ENCODE results near the gene TUBD1.
"Not testable (repeated sequence)": the region's sequence is repeated elsewhere in the genome, so short reads cannot be mapped to it uniquely, and the experiment has no call there.

Gene TUBD1

GRCh38 chr17:59874376-59874775, 18.4 kb downstream of the TUBD1 start:
- no peak for DNase-seq

DNA sequence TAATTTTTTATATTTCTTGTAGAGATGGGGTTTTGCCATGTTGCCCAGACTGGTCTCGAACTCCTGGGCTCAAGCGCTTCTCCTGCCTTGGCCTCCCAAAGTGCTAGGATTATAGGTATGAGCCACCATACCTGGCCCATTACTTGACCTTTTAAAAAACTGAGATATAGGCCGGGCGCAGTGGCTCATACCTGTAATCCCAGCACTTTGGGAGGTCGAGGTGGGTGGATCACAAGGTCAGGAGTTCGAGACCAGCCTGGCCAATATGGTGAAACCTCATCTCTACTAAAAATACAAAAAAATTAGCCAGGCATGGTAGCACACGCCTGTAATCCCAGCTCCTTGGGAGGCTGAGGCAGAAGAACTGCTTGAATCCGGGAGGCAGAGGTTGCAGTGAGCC, 19.3 kb downstream of the TUBD1 start:
- not testable (repeated sequence) for DNase-seq

DNA sequence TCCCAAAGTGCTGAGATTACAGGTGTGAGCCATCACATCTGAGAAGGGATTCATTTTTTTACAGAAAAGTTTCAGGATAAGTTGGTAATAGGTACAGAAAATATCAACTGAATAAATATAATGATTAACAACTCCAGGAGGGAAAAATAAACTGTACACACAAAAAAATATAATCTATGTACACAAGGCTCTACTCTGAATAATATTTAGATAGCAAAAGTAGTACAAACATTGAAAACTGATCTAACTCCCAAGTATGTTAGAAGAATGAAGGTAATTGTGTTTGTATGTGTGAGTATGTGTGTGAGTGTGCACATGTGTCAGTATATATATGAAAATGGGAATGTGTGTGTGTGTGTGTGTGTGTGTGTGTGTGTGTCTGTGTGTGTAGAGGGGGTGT, 20.4 kb downstream of the TUBD1 start:
- DNase-seq, result no peak

GRCh38 chr17:59870482-59870881, 22.3 kb downstream of the TUBD1 start:
- no peak for DNase-seq

- no peak for DNase-seq
Measured at GRCh38 chr17:59869941-59870218, 22.9 kb downstream of the TUBD1 start.

GRCh38 chr17:59863616-59864015, 29.1 kb downstream of the TUBD1 start:
- no peak for DNase-seq

GRCh38 chr17:59859444-59860025, 33.2 kb downstream of the TUBD1 start:
- peak; percentile 75 for DNase-seq

- DNase-seq, result peak; percentile 32
Measured at GRCh38 chr17:59858932-59859331, 33.8 kb downstream of the TUBD1 start.

DNA sequence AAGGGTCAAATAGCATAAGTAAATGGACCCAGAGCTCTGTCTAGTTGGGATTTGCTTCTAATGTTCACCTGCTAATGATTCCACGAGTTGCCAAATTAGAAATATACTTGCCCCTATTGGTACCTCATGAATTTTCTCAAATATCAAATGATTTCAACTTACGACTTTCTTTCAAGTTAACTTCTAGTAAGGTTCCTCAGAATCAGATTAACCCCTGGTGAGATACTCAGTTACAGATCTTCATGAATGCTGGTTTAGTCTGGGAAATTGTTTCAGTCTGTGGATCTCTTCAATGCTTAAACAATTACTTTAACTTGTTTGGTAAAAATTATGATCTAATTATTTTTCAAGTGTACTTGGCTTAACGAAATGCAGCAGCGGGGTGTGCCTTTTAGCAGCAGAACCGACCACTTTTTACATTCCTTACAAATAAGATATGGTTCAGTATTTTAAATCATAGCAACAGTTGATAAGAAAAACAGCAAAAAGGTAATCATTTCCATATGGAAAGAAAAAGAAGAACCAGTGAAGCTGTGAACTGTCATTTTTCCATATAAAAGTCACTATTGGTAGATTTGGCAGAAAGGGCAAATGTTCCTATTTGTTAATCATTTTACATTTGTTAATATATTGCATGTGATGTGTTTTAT, 34.5 kb downstream of the TUBD1 start:
- DNase-seq, result peak; percentile 62

DNA sequence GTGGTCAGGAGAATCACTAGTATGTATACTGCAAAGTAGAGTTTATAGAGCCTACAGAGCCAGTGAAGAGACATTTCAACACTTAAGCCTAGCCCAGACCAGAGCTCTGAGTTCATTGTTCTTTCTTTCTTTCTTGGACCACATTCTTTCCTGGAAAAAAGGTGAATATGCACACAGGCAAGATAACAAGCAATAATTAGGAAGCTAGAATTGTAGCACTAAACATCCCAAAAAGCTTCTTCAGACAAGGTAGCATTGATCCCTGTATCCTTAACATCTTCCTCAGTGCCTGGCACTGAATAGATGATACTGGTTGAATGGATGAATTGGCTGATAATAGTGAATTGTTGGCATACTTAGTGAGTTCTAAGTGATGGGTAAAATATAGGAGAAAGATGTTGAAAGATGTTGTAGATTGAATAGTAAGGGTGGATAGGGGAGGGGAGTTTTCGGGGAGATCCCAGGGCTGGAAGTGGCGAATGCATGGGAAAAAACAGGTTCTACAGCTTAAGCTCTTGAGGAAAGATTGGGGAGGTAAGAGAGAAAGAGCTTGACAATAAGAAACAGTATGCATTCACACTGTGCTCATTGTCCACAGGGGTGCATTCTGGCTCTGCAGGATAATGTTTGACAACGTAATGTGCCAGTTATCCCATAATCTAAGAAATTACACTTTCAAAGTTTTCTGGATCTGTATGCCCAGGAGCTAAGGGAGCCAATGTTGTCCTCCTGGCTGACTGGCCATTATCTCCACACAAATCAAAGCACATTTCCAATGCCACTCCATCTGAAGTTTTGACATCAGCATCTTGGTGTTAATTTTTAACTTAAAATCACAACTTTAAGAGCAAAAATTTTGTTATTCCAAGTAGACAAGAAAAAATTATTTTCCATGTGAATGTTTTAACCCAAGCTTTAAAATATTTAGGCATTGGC, 35.6 kb downstream of the TUBD1 start:
- no peak for DNase-seq

- not testable (repeated sequence) for DNase-seq
Measured at GRCh38 chr17:59853919-59854729, 38.6 kb downstream of the TUBD1 start.

DNA sequence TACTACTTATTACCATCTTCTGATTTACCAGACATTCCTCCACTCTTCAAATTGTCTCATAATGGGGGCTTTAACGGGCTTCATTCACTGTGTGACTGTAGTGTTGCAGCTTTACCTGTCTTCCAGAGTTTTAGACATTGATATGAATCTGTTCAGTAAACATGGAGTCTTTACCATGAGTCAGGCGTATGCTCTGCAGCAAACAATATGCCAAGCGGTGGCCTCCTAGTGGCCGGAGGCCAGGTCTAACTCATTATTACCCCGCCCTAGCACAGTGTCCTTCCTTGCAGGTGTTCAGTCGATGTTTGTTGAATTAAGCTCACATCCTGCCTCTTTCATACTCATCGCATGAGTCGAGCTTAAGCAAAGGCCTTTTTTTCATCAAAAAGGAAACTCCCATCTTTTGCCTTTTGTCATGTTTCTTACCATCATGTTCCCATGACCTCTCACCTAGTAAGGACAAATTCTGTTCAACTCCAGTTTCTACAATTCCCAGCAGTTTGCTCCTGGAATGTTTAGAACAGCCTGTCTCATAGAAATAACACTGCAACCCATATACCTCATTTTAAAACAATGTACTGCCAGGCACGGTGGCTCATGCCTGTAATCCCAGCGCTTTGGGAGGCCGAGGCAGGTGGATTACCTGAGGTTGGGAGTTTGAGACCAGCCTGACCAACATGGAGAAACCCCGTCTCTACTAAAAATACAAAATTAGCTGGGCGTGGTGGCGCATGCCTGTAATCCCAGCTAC, 39.4 kb downstream of the TUBD1 start:
- peak; percentile 99 for DNase-seq

DNA sequence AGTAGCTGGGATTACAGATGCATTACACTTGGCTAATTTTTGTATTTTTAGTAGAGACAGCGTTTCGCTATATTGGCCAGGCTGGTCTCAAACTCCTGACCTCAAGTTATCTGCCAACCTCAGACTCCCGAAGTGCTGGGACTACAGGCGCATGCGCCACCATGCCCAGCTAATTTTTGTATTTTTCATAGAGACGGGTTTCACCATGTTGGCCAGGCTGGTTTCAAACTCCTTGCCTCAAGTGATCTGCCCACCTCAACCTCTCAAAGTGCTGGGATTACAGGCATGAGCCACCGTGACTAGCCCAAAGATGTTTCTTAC, 39.9 kb downstream of the TUBD1 start:
- DNase-seq, result not testable (repeated sequence)

DNA sequence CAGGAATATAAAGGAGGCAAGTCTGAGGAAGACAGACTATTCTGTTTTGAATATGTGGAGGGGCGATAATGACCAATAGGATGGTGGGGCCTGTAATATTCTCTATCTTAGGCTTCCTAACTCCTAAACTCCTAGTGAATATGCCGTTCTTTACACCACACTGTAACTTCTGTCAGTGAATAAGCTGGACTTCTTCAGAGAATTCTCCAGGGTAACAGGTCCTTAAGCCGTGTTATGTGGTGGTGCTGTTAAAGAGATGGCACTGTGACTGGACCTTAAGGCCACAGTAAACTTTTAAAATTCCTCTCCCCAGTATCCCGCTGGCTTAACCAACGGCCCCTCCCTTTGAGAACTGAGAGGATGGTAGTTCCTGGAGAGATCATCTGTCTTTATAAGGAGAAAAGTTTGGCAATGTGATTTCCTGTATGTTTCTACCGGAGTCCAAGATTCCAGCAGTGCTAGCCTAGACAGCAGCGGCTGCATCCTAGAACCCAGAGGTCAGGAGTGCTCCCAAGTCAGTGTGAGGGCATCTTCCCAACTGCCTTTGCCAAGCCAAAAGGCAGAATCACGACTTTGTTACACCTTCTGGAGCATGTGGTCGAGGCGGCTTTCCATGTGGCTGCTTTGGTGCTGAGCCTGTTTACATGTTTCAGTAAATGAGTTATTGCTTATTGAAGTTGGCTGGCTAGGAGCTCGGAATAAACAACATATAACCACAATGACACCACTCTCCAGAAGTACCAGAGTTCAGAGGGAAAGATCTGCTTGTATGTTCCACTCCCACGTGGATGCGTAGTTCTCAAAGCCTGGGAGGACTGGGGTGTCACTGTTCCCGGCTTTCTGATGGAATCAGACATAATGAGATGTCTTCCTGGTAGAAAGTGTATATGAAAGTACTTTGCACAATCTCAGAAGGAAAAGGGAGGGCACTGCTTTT, 41.0 kb downstream of the TUBD1 start:
- DNase-seq, result peak; percentile 97

GRCh38 chr17:59850311-59850710, 42.4 kb downstream of the TUBD1 start:
- DNase-seq, result not testable (repeated sequence)

DNA sequence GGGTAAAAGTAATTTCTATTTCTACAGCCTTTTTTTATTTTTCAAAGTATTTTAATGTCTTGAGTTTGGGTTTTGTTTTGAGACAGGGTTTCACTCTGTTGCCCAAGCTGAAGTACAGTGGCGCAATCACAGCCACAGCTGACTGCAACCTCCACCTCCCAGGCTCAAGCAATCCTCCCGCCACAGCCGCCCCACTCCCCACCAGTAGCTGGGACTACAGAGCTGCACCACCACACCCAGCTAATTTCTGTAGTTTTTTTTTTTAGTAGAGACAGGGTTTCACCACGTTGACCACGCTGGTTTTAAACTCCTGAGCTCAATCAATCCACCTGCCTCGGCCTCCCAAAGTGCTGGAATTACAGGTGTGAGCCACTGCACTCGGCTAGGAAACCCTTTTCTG, 44.0 kb downstream of the TUBD1 start:
- DNase-seq, result no peak

- DNase-seq, result no peak
Measured at GRCh38 chr17:59848385-59848668, 44.4 kb downstream of the TUBD1 start.

DNA sequence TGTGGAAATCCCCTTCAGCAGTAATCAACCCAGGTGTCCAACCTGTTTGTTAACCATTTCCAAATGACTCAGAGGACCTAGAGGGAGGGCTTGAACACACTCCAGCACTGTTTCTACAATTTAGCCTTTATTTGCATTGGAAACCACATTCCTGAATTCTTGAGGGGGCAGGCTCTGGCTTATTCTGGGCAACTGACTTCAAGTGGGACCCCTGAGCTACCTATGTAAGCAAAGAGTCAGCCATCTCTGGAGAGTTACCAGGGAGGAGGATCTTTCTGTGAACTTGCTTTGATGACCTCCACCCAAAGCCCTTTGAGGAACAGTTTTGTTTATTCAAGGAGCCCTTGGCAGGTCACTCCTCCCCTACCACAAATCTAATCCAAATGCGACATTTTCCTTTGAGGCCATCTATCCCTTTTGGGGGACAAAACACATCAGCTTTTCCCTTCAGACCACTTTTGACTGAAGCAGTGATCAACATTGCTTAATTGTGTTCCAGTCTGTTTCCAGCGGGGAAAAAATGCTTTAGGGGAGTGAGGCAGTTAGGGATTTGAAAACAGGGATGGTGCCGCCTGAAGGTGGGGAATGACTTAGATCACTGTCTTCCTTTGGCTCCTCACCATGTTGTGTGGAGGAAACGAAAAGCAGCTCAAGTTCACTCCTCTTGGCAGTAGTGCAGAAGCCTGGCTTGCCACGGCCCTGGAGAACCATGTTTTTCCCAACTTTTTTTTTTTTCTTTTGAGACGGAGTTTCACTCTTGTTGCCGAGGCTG, 46.2 kb downstream of the TUBD1 start:
- DNase-seq, result peak; percentile 76

GRCh38 chr17:59845595-59846393, 46.9 kb downstream of the TUBD1 start:
- peak; percentile 77 for DNase-seq

Measured in fibroblast of skin of back (primary cell).